Activated CD4-positive, alpha-beta T cell treated with anti-CD3 and anti-CD28 coated beads for 4 hours (primary cell): ENCODE results near the gene AP1S3.
"Not testable (repeated sequence)": the region's sequence is repeated elsewhere in the genome, so short reads cannot be mapped to it uniquely, and the experiment has no call there.

Source experiments
- DNase-seq, 2 donors: peaks; one replicate each; pipeline ENCODE4 v3.0.0-alpha.2; 2020

The AP1S3 gene

DNA sequence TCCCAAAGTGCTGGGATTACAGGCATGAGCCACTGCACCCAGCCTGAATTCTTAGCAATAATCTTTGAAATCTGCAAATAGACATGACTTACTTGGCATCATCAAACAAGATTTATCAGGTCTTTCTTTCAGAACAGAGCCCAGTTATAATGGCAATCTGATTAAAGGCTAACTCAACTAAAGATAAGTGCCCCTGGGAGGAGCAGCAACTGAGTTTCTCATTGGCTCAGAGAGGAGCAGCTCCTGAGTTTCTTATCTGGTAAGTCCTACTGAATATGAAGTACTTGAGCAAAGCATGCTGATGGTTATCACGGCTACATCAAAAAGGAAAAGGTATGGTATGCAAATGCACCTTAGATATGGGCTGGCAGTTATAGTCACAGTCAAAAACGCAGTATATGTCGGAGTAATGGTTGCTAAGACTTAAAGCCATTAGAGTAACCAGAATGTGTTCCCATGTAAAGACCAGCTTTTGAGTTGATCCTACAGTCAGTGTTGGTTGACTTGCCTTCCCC, 15.0 kb upstream of the AP1S3 start:
- no peak for DNase-seq

DNA sequence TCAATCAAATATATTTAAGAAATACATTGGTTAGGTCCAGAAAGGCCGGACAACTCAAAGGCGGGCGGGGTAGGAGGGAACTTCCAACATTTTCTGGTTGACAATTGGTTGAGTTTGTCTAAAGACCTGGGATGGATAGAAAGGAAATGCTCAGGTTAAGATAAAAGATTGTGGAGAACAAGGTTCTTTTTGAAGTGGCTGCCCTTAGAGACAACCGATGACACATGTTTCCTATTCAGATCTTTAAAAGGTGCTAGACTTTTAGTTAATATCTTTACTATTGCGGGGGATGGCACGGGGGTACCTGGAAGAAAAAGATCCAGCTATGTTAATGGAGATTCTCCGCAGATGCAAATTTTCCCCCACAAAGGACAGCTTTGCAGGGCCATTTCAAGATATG, 10.0 kb upstream of the AP1S3 start:
- DNase-seq: no peak

GRCh38 chr2:223846515-223846914, 9.1 kb upstream of the AP1S3 start:
- no peak for DNase-seq

DNA sequence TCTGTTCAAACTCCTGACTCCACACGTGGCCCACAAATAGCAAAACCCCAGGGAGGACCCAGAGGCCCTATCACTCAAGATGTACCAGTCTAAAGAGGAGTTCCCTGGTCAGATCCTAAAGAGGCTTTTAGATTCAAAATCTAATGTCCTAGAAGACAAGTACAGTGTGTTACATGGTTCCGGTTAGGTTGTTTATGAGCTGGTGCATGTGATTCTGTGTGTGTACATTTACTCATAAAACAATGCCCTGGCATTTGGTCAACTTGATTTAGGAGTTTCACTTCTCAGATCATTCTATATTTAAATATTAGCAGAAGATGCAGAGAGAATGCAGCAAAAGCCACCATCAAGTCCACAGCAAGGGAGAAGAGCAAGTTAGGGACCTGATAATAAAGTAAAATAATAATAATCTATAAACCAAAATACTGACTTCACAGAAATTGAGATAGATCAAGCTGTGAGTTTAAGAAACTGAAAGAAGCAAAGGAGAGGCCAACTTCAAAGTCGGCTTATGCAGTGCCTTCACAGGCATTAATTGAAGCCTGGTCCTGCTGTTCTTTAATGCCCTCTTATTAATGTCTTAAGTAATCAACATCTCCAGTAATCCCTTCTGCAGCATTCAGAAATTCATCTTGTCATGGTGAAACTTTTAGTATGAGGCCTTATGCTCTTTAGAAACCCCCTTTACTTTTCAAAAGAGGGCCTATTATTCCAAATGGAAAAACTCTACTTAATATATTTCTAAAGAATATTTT, 4.2 kb upstream of the AP1S3 start:
- DNase-seq: no peak

- DNase-seq: no peak
Measured at GRCh38 chr2:223835701-223836532, 1.5 kb downstream of the AP1S3 start.

- DNase-seq: no peak
Measured at GRCh38 chr2:223834431-223834830, 3.0 kb downstream of the AP1S3 start.

GRCh38 chr2:223832241-223832903, 5.0 kb downstream of the AP1S3 start:
- DNase-seq: no peak

- no peak for DNase-seq
Measured at GRCh38 chr2:223829128-223829527, 8.3 kb downstream of the AP1S3 start.

DNA sequence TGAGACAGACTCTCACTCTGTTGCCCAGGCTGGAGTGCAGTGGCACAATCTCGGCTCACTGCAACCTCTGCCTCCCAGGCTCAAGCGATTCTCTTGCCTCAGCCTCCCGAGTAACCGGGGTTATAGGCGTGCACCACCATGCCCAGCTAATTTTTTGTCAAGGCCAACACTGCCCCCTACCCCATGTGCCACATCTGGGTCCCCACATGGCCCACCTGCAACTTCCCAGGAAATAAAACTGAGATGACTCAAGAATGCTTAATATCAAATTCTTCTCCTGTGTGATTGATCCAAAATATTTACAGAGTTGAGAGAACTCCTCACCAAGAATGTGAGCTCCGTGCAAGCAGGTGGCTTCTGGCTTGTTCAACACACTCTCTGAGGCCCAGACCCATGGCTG, 9.1 kb downstream of the AP1S3 start:
- no peak for DNase-seq

DNA sequence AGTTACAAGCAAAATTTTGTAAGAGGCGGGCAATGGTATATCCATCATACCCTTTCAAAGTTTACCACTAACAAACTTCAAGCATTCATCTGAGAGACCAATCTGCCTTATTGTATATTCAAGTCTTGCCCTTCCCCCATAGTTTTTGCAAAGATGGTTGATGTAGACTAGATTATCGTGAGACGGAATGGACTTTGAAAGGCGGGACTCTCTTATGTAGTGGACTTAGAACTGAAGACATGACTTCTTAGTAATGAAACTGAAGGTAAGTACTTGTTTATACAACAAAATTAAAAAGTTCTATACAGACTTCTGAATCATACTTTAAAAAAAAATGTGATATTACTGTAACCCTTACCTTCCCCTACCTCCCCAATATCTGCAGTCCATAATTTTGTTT, 10.4 kb downstream of the AP1S3 start:
- DNase-seq: no peak

DNA sequence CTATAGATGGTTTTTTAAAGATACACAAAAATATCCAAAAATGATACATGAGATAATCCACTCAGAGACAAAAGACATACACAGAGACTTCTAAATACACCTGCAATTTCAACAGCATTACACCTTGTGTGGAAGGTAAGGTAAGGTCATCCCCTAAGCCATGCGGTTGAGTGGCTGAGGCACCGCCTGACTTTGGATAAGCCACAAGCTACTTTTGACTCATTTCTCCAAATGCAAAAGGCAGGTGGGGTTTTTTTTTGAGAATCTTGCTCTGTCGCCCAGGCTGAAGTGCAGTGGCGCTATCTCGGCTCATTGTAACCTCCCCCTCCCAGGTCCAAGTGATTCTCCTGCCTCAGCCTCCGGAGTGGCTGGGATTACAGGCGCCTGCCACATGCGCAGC, 13.1 kb downstream of the AP1S3 start:
- DNase-seq: no peak

- no peak for DNase-seq
Measured at GRCh38 chr2:223822818-223823217, 14.6 kb downstream of the AP1S3 start.

DNA sequence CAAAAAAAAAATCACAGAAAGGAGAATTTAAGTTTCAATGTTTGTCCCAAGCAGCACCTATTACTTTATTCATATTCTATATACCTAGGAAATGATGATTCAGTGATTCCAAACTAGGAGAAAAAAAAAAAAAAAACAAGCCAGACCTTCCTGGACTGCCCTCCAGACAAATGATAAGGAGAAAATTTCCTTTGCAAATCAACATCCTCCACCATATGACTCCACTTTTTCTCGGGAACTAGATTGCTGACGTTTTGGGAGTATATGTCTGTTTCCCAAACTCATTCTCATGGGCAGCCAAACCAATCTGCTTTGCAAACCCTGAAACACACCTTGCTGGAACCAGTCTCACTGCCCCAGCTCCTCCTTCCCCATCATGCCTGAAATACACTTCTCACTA, 16.8 kb downstream of the AP1S3 start:
- DNase-seq: no peak

DNA sequence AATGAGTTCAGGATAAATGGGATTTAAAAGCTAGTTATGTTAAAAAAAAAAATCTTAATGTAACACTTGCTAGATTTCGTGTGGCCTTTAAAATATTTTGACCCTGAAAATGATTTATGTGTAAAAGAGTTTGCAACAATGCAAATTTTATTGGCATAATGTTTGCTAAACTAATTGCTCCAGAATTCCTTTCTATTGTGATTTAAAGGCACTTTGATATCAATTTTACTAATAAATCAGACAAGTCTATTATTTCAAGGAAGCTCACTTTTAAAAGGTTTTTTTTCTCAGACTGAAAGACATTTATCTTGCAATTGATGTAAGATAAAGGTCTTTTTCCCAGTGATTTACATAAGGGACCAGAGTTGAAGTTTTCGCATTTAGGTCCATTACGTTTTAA, 17.5 kb downstream of the AP1S3 start:
- no peak for DNase-seq

DNA sequence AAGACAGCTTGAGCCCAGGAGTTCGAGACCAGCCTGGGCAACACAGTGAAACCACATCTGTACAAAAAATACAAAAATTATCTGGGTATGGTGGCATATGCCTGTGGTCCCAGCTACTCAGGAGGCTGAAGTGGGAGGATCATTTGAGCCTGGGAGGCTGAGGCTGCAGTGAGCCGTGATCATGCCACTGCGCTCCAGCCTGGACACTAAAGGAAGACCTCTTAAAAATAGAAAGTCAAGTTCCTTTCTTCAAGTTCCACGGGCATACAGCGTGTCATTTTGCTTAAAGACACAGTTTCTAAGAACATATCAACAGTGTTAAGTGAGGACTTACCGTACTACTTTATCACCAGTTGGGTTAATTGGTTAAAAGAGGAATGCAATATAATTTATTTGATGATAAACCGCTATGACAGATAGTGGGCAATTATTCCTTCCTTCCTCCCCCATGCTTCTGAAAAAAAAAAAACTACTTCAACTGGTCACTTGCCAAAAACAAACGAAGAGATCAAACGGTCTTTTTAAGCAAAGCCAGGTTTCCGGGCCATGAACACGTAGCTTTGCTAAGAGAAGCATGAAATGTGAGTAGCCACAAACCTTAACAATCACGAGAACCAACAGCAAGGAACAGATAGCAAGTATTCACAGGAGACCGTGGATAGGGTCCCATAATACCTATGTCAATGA, 21.4 kb downstream of the AP1S3 start:
- no peak for DNase-seq

- DNase-seq: no peak
Measured at GRCh38 chr2:223815186-223815883, 22.0 kb downstream of the AP1S3 start.

DNA sequence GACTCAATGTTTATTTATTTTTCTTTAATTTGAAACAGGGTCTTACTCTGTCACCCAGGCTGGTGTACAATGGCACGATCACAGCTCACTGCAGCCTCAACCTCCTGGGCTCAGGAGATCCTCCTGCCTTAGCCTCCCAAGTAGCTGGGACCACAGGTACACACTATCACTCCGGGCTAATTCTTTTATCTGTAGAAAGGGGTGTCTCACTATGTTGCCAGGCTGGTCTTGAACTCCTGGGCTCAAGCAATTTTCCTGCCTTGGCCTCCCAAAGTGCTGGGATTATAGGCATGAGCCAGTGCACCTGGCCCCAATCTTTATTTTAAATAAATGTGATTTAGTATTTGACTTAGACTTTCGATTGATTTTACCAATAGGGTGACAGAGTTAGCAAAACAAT, 22.6 kb downstream of the AP1S3 start:
- not testable (repeated sequence) for DNase-seq

DNA sequence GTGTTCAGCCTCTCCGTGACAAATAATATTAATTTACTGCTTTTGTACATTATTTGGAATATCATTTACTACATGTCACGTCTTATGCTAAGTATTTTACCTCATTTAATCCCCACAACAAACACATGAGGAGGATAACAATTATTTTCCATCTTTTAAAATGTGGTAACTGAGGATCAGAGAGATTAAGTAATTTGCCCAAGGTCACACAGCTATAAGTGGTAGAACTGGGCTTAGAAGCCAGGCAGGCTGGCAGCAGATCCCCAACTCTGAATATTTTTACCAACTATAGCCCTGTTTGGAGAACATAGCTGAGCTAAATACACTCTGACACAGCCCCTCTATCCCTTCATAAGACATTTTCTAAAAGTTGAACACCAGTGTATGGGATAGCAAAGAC, 24.1 kb downstream of the AP1S3 start:
- DNase-seq: no peak

DNA sequence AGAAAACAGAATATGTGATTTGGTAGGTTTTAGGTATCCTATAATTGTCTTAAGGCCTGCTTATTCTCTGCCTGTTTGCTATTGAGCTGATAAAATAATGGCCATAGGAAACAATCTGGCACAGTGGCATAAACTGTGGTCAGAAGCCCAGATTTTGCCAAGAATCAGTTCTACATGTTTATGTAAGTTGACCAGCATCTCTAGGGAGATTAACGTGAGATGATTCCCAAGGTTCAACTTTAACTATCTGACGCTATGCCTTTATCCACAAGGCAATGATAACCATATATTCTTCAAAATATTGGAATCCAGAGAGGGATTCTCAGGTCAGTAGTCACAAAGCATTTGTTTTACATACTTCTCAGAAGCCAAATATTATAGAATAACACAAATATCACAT, 25.6 kb downstream of the AP1S3 start:
- no peak for DNase-seq

DNA sequence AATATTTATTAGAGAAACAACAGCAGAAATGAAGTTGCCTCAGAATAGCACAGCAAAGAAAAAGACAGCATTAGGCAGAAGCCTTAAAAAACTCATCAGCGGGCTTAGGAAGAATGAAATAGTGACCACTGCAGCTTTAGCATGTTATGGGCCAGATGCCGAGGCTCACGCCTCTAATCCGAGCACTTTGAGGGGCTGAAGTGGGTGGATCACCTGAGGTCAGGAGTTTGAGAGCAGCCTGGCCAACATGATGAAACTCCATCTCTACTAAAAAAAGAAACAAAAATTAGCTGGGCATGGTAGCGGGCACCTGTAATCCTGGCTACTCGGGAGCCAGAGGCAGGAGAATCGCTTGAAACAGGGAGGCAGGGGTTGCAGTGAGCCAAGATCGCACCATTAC, 32.4 kb downstream of the AP1S3 start:
- no peak for DNase-seq

GRCh38 chr2:223801736-223802135, 35.6 kb downstream of the AP1S3 start:
- no peak for DNase-seq

- no peak for DNase-seq
Measured at GRCh38 chr2:223800908-223801307, 36.5 kb downstream of the AP1S3 start.
